Stimulated activated effector memory CD8-positive, alpha-beta T cell treated with anti-CD3 and anti-CD28 coated beads, Interleukin-12 subunit alpha, Interleukin-12 subunit beta, amount 100 ng/mL, for 72 hours (primary cell): Measurements from ENCODE around the gene RAPGEF2.
"Not testable (repeated sequence)": the region's sequence is repeated elsewhere in the genome, so short reads cannot be mapped to it uniquely, and the experiment has no call there.

ENCODE experiments used
- ATAC-seq: fragments of 150-1000 bp; cut with Tn5 transposase; 2 replicates; pipeline ENCODE4 v1.10.0; 2021
- DNase-seq, 2 donors: peaks; one replicate each; pipeline ENCODE4 v3.0.0; 2021 to 2022; ENCODE audit warnings: low spot score in 2 of 2
- H3K27ac Mint-ChIP-seq: one replicate; pipeline ENCODE4 v1.8.0; 2022; ENCODE audit warnings: mild to moderate bottlenecking, mixed read lengths
- H3K36me3 Mint-ChIP-seq: one replicate; pipeline ENCODE4 v1.8.0; 2022; ENCODE audit warnings: mild to moderate bottlenecking, mixed read lengths
- H3K4me1 Mint-ChIP-seq: one replicate; pipeline ENCODE4 v1.8.0; 2022; ENCODE audit warnings: mixed read lengths
- H3K4me3 Mint-ChIP-seq: one replicate; pipeline ENCODE4 v1.8.0; 2022; ENCODE audit warnings: mild to moderate bottlenecking, mixed read lengths
- H3K9me3 Mint-ChIP-seq: one replicate; pipeline ENCODE4 v1.8.0; 2022; ENCODE audit warnings: mixed read lengths

The RAPGEF2 gene

GRCh38 chr4:159240687-159241086 lies 137.8 kb downstream of the RAPGEF2 start:
- ATAC-seq (no peak), DNase-seq (no peak)
- H3K27ac Mint-ChIP-seq, result no peak overlapping the region
- no peaks in the 10 kb centered on the region for H3K9me3 Mint-ChIP-seq
- no peaks in the 10 kb centered on the region for H3K4me1 Mint-ChIP-seq
- peaks cover 23% of the 10 kb centered on the region for H3K36me3 Mint-ChIP-seq
- H3K4me3 Mint-ChIP-seq, result no peak overlapping the region

- H3K9me3 Mint-ChIP-seq, result no peaks in the 10 kb centered on the region
- no peak for DNase-seq
Measured at GRCh38 chr4:159242427-159242826, 139.5 kb downstream of the RAPGEF2 start.

GRCh38 chr4:159248384-159249178 lies 145.7 kb downstream of the RAPGEF2 start:
- DNase-seq, result no peak
- no peak overlapping the region for H3K4me3 Mint-ChIP-seq
- no peak overlapping the region for H3K27ac Mint-ChIP-seq
- no peaks in the 10 kb centered on the region for H3K4me1 Mint-ChIP-seq
- no peak for ATAC-seq
- H3K9me3 Mint-ChIP-seq, result no peaks in the 10 kb centered on the region
- H3K36me3 Mint-ChIP-seq, result peaks cover 7% of the 10 kb centered on the region

More at GRCh38 chr4:159242427-159242826, 139.5 kb downstream of the RAPGEF2 start:
- peaks cover 23% of the 10 kb centered on the region for H3K36me3 Mint-ChIP-seq
- ATAC-seq, result no peak
- no peaks in the 10 kb centered on the region for H3K4me1 Mint-ChIP-seq
- H3K4me3 Mint-ChIP-seq, result no peak overlapping the region
- no peak overlapping the region for H3K27ac Mint-ChIP-seq

- no peaks in the 10 kb centered on the region for H3K9me3 Mint-ChIP-seq
- no peaks in the 10 kb centered on the region for H3K4me1 Mint-ChIP-seq
- ATAC-seq, result no peak
- no peaks in the 10 kb centered on the region for H3K36me3 Mint-ChIP-seq
- no peak for DNase-seq
- H3K4me3 Mint-ChIP-seq, result no peak overlapping the region
- no peak overlapping the region for H3K27ac Mint-ChIP-seq
Measured at GRCh38 chr4:159250751-159251325, 148.0 kb downstream of the RAPGEF2 start.

- H3K4me3 Mint-ChIP-seq, ATAC-seq, H3K4me1 Mint-ChIP-seq: not testable (repeated sequence)
Measured at GRCh38 chr4:159251580-159251979, 148.7 kb downstream of the RAPGEF2 start.

GRCh38 chr4:159252491-159252890 lies 149.6 kb downstream of the RAPGEF2 start:
- ATAC-seq (no peak), DNase-seq (no peak)
- no peak overlapping the region for H3K27ac Mint-ChIP-seq
- H3K4me1 Mint-ChIP-seq, result peaks cover 12% of the 10 kb centered on the region
- peaks cover 12% of the 10 kb centered on the region for H3K36me3 Mint-ChIP-seq
- no peaks in the 10 kb centered on the region for H3K9me3 Mint-ChIP-seq
- H3K4me3 Mint-ChIP-seq, result no peak overlapping the region

More at GRCh38 chr4:159251580-159251979, 148.7 kb downstream of the RAPGEF2 start:
- H3K27ac Mint-ChIP-seq, H3K36me3 Mint-ChIP-seq, DNase-seq, H3K9me3 Mint-ChIP-seq: not testable (repeated sequence)

GRCh38 chr4:159256037-159256436 lies 153.2 kb downstream of the RAPGEF2 start:
- H3K4me1 Mint-ChIP-seq, result peaks cover 12% of the 10 kb centered on the region
- peaks cover 13% of the 10 kb centered on the region for H3K36me3 Mint-ChIP-seq
- ATAC-seq (no peak), DNase-seq (no peak)
- H3K9me3 Mint-ChIP-seq, result no peaks in the 10 kb centered on the region
- H3K27ac Mint-ChIP-seq, result peak overlapping the region; percentile 15
- H3K4me3 Mint-ChIP-seq, result no peak overlapping the region

- DNase-seq (no peak), ATAC-seq (no peak)
- Mint-ChIP-seq H3K4me1 (peaks cover 12% of the 10 kb centered on the region), H3K9me3 (no peaks in the 10 kb centered on the region), H3K4me3 (no peak overlapping the region), H3K36me3 (peaks cover 13% of the 10 kb centered on the region), H3K27ac (no peak overlapping the region)
Measured at GRCh38 chr4:159258889-159259560, 156.1 kb downstream of the RAPGEF2 start.

- ATAC-seq (no peak), DNase-seq (no peak)
- H3K4me1 Mint-ChIP-seq, result peaks cover 6% of the 10 kb centered on the region
- H3K9me3 Mint-ChIP-seq, result no peaks in the 10 kb centered on the region
- H3K36me3 Mint-ChIP-seq, result no peaks in the 10 kb centered on the region
- no peak overlapping the region for H3K27ac Mint-ChIP-seq
- H3K4me3 Mint-ChIP-seq, result no peak overlapping the region
Measured at GRCh38 chr4:159264057-159264456, 161.2 kb downstream of the RAPGEF2 start.

- DNase-seq, result no peak
- H3K4me1 Mint-ChIP-seq, result peaks cover 12% of the 10 kb centered on the region
- no peak overlapping the region for H3K27ac Mint-ChIP-seq
- ATAC-seq, result no peak
- H3K9me3 Mint-ChIP-seq, result no peaks in the 10 kb centered on the region
- H3K4me3 Mint-ChIP-seq, result no peak overlapping the region
- H3K36me3 Mint-ChIP-seq, result no peaks in the 10 kb centered on the region
Measured at GRCh38 chr4:159266981-159267868, 164.3 kb downstream of the RAPGEF2 start.

GRCh38 chr4:159267869-159268285 lies 165.0 kb downstream of the RAPGEF2 start:
- H3K9me3 Mint-ChIP-seq, result no peaks in the 10 kb centered on the region
- no peak overlapping the region for H3K4me3 Mint-ChIP-seq
- no peak overlapping the region for H3K27ac Mint-ChIP-seq
- H3K4me1 Mint-ChIP-seq, result peaks cover 17% of the 10 kb centered on the region
- ATAC-seq, result no peak
- DNase-seq, result no peak
- no peaks in the 10 kb centered on the region for H3K36me3 Mint-ChIP-seq

- Mint-ChIP-seq H3K4me3 (no peak overlapping the region), H3K27ac (no peak overlapping the region), H3K36me3 (no peaks in the 10 kb centered on the region), H3K4me1 (peaks cover 17% of the 10 kb centered on the region), H3K9me3 (no peaks in the 10 kb centered on the region)
- ATAC-seq (no peak), DNase-seq (no peak)
Measured at GRCh38 chr4:159268607-159269006, 165.7 kb downstream of the RAPGEF2 start.

GRCh38 chr4:159269116-159269515 lies 166.2 kb downstream of the RAPGEF2 start:
- no peak overlapping the region for H3K4me3 Mint-ChIP-seq
- H3K36me3 Mint-ChIP-seq, result no peaks in the 10 kb centered on the region
- no peak overlapping the region for H3K27ac Mint-ChIP-seq
- ATAC-seq, result no peak
- no peaks in the 10 kb centered on the region for H3K9me3 Mint-ChIP-seq
- no peak for DNase-seq
- peaks cover 17% of the 10 kb centered on the region for H3K4me1 Mint-ChIP-seq

- Mint-ChIP-seq H3K36me3 (no peaks in the 10 kb centered on the region), H3K27ac (no peak overlapping the region), H3K9me3 (no peaks in the 10 kb centered on the region), H3K4me3 (no peak overlapping the region), H3K4me1 (peaks cover 17% of the 10 kb centered on the region)
- no peak for ATAC-seq
- DNase-seq, result no peak
Measured at GRCh38 chr4:159269956-159270355, 167.1 kb downstream of the RAPGEF2 start.

- ATAC-seq (no peak), DNase-seq (no peak)
- Mint-ChIP-seq H3K36me3 (no peaks in the 10 kb centered on the region), H3K9me3 (no peaks in the 10 kb centered on the region), H3K4me1 (peaks cover 11% of the 10 kb centered on the region), H3K27ac (no peak overlapping the region), H3K4me3 (no peak overlapping the region)
Measured at GRCh38 chr4:159271856-159272255, 169.0 kb downstream of the RAPGEF2 start.
